Sciatic nerve (tissue), 2 donors: ENCODE data around the gene GPRC6A. TPM values are rescaled to one million over a fixed set of nuclear protein-coding genes. Genes with fewer than 3 reads are reported as not detected.

Experiments used
- ATAC-seq: fragments of 200-7000 bp; cut with Tn5 transposase; one replicate; pipeline ENCODE4 v1.9.1; 2020; ENCODE audit warnings: mild to moderate bottlenecking, moderate library complexity
- DNase-seq: peaks from one replicate; pipeline ENCODE4 v3.0.0-alpha.2; 2020; ENCODE audit warnings: low spot score
- intact Hi-C: fragments of 100-400 bp; cut with DNase I; formaldehyde crosslinking; loops from one replicate; pipeline ENCODE4 v1.14.2; 2022
- total RNA-seq: library from RNA; stranded (reverse); fragmentation: NEBNext Ultra II Directional; extraction: Animal tissue kit (Norgen Biotek cat#: 25700); gene quantifications from one replicate; pipeline ENCODE4 v1.2.1, GENCODE V29; 2021
- donor health status: DM: no; HTN: no; CAD: no.
- donor health status: DM: no; HTN: no; CAD: no.

Gene GPRC6A
- total RNA-seq, 1 donor from 2014 or later, result not detected

- intact Hi-C loops, result no loop called here
- ATAC-seq, result no peak
- no peak for DNase-seq
Observed at GRCh38 chr6:116799945-116800344, 28.9 kb downstream of the GPRC6A start.

- DNase-seq (no peak), ATAC-seq (no peak)
- intact Hi-C loops, result no loop called here
Observed at GRCh38 chr6:116797585-116797984, 31.3 kb downstream of the GPRC6A start.

GRCh38 chr6:116793224-116793623, 35.7 kb downstream of the GPRC6A start:
- intact Hi-C loops, result no loop called here
- ATAC-seq, result no peak
- DNase-seq, result no peak

- intact Hi-C loops, result no loop called here
- DNase-seq, result no peak
- peak; percentile 72 for ATAC-seq
Observed at GRCh38 chr6:116783852-116784251, 45.0 kb downstream of the GPRC6A start.

- ATAC-seq (peak; percentile 48), DNase-seq (no peak)
- intact Hi-C loops, result no loop called here
Observed at GRCh38 chr6:116779573-116780164, 49.2 kb downstream of the GPRC6A start.

GRCh38 chr6:116773886-116774285, 55.0 kb downstream of the GPRC6A start:
- intact Hi-C loops, result no loop called here
- ATAC-seq (peak; percentile 48), DNase-seq (no peak)

GRCh38 chr6:116772450-116772849, 56.4 kb downstream of the GPRC6A start:
- intact Hi-C loops, result no loop called here
- ATAC-seq, result no peak

GRCh38 chr6:116767715-116768114, 61.2 kb downstream of the GPRC6A start:
- DNase-seq (no peak), ATAC-seq (peak; percentile 73)
- intact Hi-C loops, result no loop called here

More at GRCh38 chr6:116772450-116772849, 56.4 kb downstream of the GPRC6A start:
- DNase-seq, result no peak

- no peak for DNase-seq
- no peak for ATAC-seq
Observed at GRCh38 chr6:116766506-116767176, 62.2 kb downstream of the GPRC6A start.

GRCh38 chr6:116764961-116765841, 63.7 kb downstream of the GPRC6A start, which contains the start of gene FAM162B:
TSS of gene FAM162B (minus strand) at chr6:116765719. CDS start at chr6:116765576, 143 bp downstream.
- DNase-seq (peak; percentile 72), ATAC-seq (peak; percentile 89)
- intact Hi-C loops, result no loop called here

More at GRCh38 chr6:116766506-116767176, 62.2 kb downstream of the GPRC6A start:
- intact Hi-C loops, result no loop called here

GRCh38 chr6:116764629-116764960, 64.3 kb downstream of the GPRC6A start:
- ATAC-seq (peak; percentile 47), DNase-seq (peak; percentile 60)
- intact Hi-C loops, result no loop called here

- DNase-seq (no peak), ATAC-seq (peak; percentile 29)
- intact Hi-C loops, result no loop called here
Observed at GRCh38 chr6:116763906-116764628, 64.8 kb downstream of the GPRC6A start.

- DNase-seq, result no peak
- intact Hi-C loops, result no loop called here
- no peak for ATAC-seq
Observed at GRCh38 chr6:116763048-116763447, 65.8 kb downstream of the GPRC6A start.

- intact Hi-C loops, result no loop called here
- ATAC-seq (no peak), DNase-seq (no peak)
Observed at GRCh38 chr6:116762235-116762634, 66.6 kb downstream of the GPRC6A start.

GRCh38 chr6:116761779-116762178, 67.1 kb downstream of the GPRC6A start:
- intact Hi-C loops, result no loop called here
- ATAC-seq (no peak), DNase-seq (no peak)

GRCh38 chr6:116745176-116745575, 83.7 kb downstream of the GPRC6A start:
- ATAC-seq, result no peak
- intact Hi-C loops, result no loop called here
- no peak for DNase-seq
